Measurements from ENCODE around the gene ZGPAT. TPM values are rescaled to one million over a fixed set of nuclear protein-coding genes. Genes with fewer than 3 reads are reported as not detected.

Gene ZGPAT
- total and polyA plus RNA-seq, 2 of the 13 experiments (the other 11 are each of a cell fraction or from before 2014, with no cell fraction given), result 23.0 to 41.9 TPM

DNA sequence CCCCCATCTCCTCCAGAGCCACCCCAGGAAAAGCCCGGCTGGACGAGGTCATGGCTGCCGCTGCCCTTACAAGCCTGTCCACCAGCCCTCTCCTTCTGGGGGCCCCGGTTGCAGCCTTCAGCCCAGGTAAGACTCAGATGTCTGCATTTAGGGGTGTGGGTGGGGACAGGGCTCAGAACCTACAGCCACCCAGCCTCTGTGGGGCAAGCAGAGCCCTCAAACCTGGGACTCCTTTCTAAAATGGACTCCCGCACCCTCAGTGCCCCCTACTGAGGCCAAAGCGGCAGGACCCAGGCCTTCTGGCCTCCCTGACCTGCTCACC lies 33.5 kb downstream of the ZGPAT start (continued):
- TF ChIP-seq, protein P1, sequence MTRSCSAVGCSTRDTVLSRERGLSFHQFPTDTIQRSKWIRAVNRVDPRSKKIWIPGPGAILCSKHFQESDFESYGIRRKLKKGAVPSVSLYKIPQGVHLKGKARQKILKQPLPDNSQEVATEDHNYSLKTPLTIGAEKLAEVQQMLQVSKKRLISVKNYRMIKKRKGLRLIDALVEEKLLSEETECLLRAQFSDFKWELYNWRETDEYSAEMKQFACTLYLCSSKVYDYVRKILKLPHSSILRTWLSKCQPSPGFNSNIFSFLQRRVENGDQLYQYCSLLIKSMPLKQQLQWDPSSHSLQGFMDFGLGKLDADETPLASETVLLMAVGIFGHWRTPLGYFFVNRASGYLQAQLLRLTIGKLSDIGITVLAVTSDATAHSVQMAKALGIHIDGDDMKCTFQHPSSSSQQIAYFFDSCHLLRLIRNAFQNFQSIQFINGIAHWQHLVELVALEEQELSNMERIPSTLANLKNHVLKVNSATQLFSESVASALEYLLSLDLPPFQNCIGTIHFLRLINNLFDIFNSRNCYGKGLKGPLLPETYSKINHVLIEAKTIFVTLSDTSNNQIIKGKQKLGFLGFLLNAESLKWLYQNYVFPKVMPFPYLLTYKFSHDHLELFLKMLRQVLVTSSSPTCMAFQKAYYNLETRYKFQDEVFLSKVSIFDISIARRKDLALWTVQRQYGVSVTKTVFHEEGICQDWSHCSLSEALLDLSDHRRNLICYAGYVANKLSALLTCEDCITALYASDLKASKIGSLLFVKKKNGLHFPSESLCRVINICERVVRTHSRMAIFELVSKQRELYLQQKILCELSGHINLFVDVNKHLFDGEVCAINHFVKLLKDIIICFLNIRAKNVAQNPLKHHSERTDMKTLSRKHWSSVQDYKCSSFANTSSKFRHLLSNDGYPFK (CRISPR knock-in tag; IDR thresholded peaks at IDR 0.05; ENCODE audit: borderline replicate concordance), result 0 out of 2 replicates have a peak, but pooled peaks have one; percentile 7
- no peak for TF ChIP-seq ZNF136 (CRISPR knock-in tag; IDR thresholded peaks at IDR 0.05; ENCODE audit: low read depth)
- no peak for TF ChIP-seq EEA1 (CRISPR knock-in tag; IDR thresholded peaks at IDR 0.05; ENCODE audit: borderline replicate concordance)
- no peak for TF ChIP-seq TCF7 (IDR thresholded peaks at IDR 0.05; ENCODE audit: low read depth)
- no peak for TF ChIP-seq RAD51 (IDR thresholded peaks at IDR 0.05; ENCODE audit: borderline replicate concordance)
- no peak for TF ChIP-seq ZNF496 (CRISPR knock-in tag; IDR thresholded peaks at IDR 0.05; ENCODE audit: insufficient replicate concordance)
- TF ChIP-seq SP5 (CRISPR knock-in tag; IDR thresholded peaks at IDR 0.05; ENCODE audit: borderline replicate concordance, low read depth), result no peak
- TF ChIP-seq, protein P2, sequence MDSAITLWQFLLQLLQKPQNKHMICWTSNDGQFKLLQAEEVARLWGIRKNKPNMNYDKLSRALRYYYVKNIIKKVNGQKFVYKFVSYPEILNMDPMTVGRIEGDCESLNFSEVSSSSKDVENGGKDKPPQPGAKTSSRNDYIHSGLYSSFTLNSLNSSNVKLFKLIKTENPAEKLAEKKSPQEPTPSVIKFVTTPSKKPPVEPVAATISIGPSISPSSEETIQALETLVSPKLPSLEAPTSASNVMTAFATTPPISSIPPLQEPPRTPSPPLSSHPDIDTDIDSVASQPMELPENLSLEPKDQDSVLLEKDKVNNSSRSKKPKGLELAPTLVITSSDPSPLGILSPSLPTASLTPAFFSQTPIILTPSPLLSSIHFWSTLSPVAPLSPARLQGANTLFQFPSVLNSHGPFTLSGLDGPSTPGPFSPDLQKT (CRISPR knock-in tag; IDR thresholded peaks at IDR 0.05; ENCODE audit: borderline replicate concordance), result no peak
- TF ChIP-seq, protein P3, sequence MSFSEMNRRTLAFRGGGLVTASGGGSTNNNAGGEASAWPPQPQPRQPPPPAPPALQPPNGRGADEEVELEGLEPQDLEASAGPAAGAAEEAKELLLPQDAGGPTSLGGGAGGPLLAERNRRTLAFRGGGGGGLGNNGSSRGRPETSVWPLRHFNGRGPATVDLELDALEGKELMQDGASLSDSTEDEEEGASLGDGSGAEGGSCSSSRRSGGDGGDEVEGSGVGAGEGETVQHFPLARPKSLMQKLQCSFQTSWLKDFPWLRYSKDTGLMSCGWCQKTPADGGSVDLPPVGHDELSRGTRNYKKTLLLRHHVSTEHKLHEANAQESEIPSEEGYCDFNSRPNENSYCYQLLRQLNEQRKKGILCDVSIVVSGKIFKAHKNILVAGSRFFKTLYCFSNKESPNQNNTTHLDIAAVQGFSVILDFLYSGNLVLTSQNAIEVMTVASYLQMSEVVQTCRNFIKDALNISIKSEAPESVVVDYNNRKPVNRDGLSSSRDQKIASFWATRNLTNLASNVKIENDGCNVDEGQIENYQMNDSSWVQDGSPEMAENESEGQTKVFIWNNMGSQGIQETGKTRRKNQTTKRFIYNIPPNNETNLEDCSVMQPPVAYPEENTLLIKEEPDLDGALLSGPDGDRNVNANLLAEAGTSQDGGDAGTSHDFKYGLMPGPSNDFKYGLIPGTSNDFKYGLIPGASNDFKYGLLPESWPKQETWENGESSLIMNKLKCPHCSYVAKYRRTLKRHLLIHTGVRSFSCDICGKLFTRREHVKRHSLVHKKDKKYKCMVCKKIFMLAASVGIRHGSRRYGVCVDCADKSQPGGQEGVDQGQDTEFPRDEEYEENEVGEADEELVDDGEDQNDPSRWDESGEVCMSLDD (CRISPR knock-in tag; IDR thresholded peaks at IDR 0.05; ENCODE audit: borderline replicate concordance), result no peak
- TF ChIP-seq, protein P4, sequence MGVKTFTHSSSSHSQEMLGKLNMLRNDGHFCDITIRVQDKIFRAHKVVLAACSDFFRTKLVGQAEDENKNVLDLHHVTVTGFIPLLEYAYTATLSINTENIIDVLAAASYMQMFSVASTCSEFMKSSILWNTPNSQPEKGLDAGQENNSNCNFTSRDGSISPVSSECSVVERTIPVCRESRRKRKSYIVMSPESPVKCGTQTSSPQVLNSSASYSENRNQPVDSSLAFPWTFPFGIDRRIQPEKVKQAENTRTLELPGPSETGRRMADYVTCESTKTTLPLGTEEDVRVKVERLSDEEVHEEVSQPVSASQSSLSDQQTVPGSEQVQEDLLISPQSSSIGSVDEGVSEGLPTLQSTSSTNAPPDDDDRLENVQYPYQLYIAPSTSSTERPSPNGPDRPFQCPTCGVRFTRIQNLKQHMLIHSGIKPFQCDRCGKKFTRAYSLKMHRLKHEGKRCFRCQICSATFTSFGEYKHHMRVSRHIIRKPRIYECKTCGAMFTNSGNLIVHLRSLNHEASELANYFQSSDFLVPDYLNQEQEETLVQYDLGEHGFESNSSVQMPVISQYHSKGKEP (CRISPR knock-in tag; IDR thresholded peaks at IDR 0.05), result no peak
- TF ChIP-seq, protein P5, sequence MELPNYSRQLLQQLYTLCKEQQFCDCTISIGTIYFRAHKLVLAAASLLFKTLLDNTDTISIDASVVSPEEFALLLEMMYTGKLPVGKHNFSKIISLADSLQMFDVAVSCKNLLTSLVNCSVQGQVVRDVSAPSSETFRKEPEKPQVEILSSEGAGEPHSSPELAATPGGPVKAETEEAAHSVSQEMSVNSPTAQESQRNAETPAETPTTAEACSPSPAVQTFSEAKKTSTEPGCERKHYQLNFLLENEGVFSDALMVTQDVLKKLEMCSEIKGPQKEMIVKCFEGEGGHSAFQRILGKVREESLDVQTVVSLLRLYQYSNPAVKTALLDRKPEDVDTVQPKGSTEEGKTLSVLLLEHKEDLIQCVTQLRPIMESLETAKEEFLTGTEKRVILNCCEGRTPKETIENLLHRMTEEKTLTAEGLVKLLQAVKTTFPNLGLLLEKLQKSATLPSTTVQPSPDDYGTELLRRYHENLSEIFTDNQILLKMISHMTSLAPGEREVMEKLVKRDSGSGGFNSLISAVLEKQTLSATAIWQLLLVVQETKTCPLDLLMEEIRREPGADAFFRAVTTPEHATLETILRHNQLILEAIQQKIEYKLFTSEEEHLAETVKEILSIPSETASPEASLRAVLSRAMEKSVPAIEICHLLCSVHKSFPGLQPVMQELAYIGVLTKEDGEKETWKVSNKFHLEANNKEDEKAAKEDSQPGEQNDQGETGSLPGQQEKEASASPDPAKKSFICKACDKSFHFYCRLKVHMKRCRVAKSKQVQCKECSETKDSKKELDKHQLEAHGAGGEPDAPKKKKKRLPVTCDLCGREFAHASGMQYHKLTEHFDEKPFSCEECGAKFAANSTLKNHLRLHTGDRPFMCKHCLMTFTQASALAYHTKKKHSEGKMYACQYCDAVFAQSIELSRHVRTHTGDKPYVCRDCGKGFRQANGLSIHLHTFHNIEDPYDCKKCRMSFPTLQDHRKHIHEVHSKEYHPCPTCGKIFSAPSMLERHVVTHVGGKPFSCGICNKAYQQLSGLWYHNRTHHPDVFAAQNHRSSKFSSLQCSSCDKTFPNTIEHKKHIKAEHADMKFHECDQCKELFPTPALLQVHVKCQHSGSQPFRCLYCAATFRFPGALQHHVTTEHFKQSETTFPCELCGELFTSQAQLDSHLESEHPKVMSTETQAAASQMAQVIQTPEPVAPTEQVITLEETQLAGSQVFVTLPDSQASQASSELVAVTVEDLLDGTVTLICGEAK (IDR thresholded peaks at IDR 0.05), result no peak
- TF ChIP-seq, protein P5 (CRISPR knock-in tag; IDR thresholded peaks at IDR 0.05), result no peak
